Muscle layer of colon (tissue), 2 donors: ENCODE measurements around the gene E2F3.

ENCODE experiments used
- H3K27ac ChIP-seq: one replicate; pipeline ENCODE4 v1.7.0; 2013; ENCODE audit warnings: low read depth, mild to moderate bottlenecking, low read length, moderate library complexity
- H3K27me3 ChIP-seq, 2 donors: one replicate each; pipeline ENCODE4 v1.7.0; 2013; ENCODE audit warnings: low read length in 2 of 2, mild to moderate bottlenecking in 2 of 2; ENCODE audit not compliant: insufficient read depth in 2 of 2, control insufficient read depth in 1 of 2
- H3K36me3 ChIP-seq: one replicate; pipeline ENCODE4 v1.7.0; 2013; ENCODE audit warnings: mild to moderate bottlenecking, low read length; ENCODE audit not compliant: insufficient read depth
- H3K4me1 ChIP-seq: one replicate; pipeline ENCODE4 v1.7.0; 2013; ENCODE audit warnings: mild to moderate bottlenecking, low read length; ENCODE audit not compliant: insufficient read depth
- H3K4me3 ChIP-seq, 2 donors: one replicate each; pipeline ENCODE4 v1.7.0; 2013; ENCODE audit warnings: low read length in 2 of 2, low read depth in 1 of 2, mild to moderate bottlenecking in 1 of 2, moderate library complexity in 1 of 2
- H3K9ac ChIP-seq: one replicate; pipeline ENCODE4 v1.7.0; 2013; ENCODE audit warnings: low read length
- H3K9me3 ChIP-seq: one replicate; pipeline ENCODE4 v1.7.0; 2013; ENCODE audit warnings: mild to moderate bottlenecking, low read length
- donor health status: abdominal sarcoma.
- donor health status: Adenocarcinoma of cecum.

Gene E2F3

DNA sequence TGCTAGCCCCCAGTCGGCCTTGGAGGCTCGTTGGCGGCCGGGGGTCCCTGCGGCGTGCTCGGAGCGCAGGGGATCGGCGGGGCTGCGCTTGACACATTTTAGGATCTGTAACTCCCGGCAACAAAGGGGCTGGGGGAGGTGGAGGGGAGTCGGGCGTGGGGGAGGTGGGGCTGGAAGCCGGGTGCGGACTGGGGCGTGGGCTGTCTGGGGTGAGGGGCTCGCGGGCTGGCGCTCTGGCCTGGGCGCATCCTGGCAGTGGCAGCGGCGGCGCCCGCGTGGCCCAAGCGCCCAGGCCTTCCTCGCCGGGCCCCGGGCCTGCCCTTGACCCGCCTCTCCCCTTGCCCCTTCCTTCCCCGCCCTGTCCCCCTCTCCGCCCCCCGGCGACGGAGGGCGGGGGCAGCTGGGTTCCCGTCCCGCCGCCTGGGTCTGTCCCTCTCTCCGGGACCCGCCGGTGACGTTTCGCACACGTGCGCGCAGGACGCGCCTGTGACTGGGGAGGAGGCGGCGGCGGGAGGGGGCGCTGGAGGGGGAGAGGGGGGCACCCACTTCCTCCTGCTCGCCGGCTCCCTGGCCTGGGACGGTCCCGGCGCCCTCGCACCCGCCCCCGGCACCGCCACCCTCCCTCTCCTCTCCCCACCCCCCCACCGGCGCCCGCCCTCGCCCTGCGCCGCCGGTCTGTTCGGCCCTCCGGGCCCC is 1.5 kb downstream of the E2F3 start:
- Histone ChIP-seq H3K27me3 (no peaks in the 10 kb centered on the region), H3K9ac (no peak overlapping the region), H3K9me3 (no peaks in the 10 kb centered on the region), H3K27ac (peak overlapping the region; percentile 86), H3K36me3 (no peaks in the 10 kb centered on the region), H3K4me3 (peak overlapping the region; percentile 53 to 88), H3K4me1 (peaks cover 11% of the 10 kb centered on the region)

DNA sequence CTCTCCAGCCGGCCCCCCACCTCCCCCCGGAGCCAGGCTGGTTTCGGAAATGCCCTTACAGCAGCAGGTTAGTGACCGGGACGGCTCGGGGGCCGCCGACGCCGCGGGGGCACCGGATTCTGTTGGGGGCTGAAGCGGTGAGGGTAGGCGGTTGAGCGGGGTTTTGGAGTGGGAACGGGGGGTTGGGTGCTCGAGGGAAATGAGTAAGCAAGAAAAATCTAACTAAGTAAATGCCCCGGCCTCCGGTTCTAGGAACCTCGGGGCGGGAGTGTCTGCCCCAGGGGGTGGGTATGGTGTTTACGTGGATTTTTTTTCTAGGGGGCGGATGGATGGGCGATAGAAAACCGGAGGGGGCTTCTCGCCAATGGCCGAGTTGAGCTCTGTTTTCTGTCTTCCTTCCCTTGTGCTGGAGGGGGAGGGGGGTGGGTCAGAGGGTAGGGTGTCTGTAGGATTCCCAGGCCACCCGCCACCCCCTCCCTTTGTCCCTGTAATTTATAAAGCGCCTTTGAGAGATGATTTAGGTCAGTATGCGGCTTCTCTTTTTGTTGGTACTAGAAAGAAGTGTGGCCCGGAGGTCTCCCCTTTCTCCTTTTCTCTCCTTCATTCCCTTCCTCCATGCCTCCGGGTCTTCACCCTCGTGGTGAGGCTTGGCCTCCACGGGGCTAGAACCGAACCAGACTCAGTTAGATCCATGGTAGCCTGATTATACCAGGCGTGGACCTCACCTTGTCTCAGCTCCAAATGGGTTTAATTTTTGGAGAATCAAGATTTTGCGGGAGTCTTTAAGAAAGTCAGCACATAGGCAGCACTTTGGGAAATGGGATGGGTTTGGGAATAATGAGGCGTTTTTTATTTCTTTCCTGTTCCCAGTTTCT is 2.3 kb downstream of the E2F3 start:
- no peaks in the 10 kb centered on the region for H3K27me3 ChIP-seq
- H3K27ac ChIP-seq, result peak overlapping the region; percentile 86
- no peaks in the 10 kb centered on the region for H3K9me3 ChIP-seq
- peak overlapping the region; percentile 53 to 88 for H3K4me3 ChIP-seq
- no peaks in the 10 kb centered on the region for H3K36me3 ChIP-seq
- peak overlapping the region; percentile 59 for H3K9ac ChIP-seq
- peaks cover 11% of the 10 kb centered on the region for H3K4me1 ChIP-seq

DNA sequence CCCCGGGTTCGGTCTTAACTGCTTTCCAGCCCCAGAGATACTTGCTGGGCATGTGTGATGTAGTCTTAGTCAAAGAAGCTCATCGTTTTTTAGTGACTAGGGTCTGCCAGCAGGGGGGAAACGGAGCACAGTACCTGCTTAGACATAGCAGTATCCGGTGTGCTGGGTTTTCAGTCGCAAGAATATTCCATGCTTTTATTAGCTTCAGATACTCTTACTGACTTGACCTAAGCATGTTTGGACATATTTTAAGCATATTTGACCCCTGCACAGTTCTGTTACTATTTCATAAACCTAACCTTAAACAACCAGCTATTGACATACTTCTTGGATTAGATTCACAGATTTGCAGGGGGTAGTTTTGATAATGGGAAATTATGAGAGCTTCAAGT is 3.0 kb downstream of the E2F3 start:
- peak overlapping the region; percentile 59 for H3K9ac ChIP-seq
- H3K36me3 ChIP-seq, result no peaks in the 10 kb centered on the region
- no peaks in the 10 kb centered on the region for H3K27me3 ChIP-seq
- H3K9me3 ChIP-seq, result no peaks in the 10 kb centered on the region
- peak overlapping the region; percentile 86 for H3K27ac ChIP-seq
- H3K4me1 ChIP-seq, result peaks cover 11% of the 10 kb centered on the region
- H3K4me3 ChIP-seq, result peak overlapping the region; percentile 53 to 88

DNA sequence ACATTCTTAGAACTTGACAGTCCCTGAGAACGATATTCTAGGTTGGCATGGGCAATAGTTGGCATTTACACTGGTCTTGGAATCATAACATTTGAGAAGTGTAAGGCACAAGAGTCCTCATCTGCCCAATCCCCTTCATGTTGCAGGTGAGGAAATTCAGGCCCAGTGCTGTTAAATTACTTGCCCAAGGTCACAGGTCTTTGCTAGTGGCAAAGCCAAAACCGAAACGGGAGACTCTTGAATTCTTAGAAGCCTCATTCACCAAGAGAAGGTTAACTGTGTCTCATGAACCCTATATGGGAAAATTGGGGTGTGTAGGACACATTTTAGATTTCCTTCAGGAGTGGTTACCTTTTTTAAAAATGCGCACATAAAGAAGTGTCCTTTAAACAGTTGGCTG is 7.2 kb downstream of the E2F3 start:
- Histone ChIP-seq H3K27me3 (no peaks in the 10 kb centered on the region), H3K4me3 (no peak overlapping the region), H3K9ac (no peak overlapping the region), H3K36me3 (no peaks in the 10 kb centered on the region), H3K9me3 (no peaks in the 10 kb centered on the region), H3K27ac (no peak overlapping the region), H3K4me1 (peaks cover 7% of the 10 kb centered on the region)

DNA sequence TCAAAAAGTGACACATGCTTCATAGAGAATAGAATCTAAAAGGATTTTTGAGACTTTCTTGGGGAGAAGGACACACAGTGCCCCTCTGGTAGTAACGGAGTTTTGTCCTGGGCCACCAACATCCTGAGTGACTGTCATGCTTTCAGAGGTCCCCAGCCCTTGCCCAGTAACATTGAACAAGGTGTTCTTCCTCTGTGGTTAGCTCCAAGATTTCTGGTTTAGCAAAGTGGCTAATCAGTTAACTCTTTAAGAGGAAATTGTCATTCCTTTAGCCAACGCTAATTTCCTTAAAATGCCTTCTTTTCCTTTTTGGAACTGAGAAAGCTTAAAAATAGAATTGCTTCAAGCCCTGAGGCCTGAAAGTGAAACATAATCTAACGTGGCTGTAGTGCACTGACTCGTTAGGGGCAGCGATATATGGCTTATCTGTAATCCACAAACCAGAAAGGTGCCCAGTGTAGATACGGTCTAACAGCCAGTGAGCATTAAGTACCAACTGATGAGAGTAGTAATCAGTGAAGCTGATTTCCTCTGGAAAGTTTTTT is 7.8 kb downstream of the E2F3 start:
- Histone ChIP-seq H3K9me3 (no peaks in the 10 kb centered on the region), H3K27ac (no peak overlapping the region), H3K9ac (no peak overlapping the region), H3K4me3 (no peak overlapping the region), H3K36me3 (no peaks in the 10 kb centered on the region), H3K4me1 (peaks cover 3% of the 10 kb centered on the region), H3K27me3 (no peaks in the 10 kb centered on the region)

DNA sequence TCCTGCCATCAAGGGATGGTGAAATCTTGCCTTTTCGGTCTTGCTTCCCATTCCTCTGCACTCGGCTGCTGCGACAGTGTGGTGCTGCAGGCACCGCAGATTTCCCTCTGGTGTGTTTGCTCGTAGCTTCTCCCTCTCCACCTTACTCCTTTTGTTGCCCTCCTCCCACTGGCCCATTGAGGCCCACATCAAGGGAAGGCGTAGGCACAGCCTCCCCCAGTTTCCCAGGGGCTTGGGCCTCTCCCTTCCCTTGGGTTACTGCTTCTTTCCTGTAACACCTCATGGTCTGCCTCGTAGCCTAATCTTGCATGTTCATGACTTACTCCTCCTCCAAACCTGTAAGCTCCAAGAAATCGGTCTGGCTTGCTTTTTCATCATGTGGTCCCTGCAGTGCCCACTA is 9.9 kb downstream of the E2F3 start:
- Histone ChIP-seq H3K27ac (no peak overlapping the region), H3K36me3 (no peaks in the 10 kb centered on the region), H3K27me3 (no peaks in the 10 kb centered on the region), H3K4me3 (no peak overlapping the region), H3K4me1 (no peaks in the 10 kb centered on the region), H3K9ac (no peak overlapping the region), H3K9me3 (no peaks in the 10 kb centered on the region)

DNA sequence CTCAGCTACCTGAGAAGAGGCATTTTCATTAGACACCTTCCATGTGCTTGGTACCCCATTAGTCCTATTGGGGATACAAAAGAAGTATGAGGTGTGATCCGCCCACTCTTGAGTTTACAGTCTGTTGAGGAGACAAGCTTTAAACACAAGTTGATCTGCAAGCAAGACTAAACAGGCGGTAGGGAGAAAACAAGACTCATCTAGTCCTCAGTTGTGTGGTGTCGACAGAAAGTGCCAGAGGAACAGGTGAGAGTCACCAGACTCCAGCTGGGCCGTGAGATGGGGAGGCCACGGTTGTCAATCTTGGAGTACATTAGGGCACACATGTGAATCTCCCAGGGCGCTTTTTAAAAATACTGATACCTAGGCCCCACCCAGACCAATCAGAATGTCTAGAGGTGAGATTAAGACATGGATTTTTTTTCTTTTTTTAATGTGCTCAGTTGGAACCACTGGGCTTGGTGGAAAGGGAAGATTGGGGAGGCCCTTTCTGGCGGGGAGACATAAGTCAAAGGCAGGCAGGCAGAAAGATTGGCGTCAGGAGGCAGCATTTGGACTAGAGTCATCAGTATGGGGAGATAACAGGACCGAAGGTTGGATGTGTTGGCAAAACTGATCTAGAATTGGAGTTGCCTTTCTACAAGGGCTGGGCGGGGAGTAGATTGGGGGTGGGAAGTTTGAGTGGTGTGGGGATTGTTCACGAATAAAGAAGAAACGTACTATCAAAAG is 10.4 kb downstream of the E2F3 start:
- H3K4me3 ChIP-seq, result no peak overlapping the region
- no peaks in the 10 kb centered on the region for H3K36me3 ChIP-seq
- no peak overlapping the region for H3K9ac ChIP-seq
- no peak overlapping the region for H3K27ac ChIP-seq
- H3K9me3 ChIP-seq, result no peaks in the 10 kb centered on the region
- H3K27me3 ChIP-seq, result no peaks in the 10 kb centered on the region
- H3K4me1 ChIP-seq, result no peaks in the 10 kb centered on the region

DNA sequence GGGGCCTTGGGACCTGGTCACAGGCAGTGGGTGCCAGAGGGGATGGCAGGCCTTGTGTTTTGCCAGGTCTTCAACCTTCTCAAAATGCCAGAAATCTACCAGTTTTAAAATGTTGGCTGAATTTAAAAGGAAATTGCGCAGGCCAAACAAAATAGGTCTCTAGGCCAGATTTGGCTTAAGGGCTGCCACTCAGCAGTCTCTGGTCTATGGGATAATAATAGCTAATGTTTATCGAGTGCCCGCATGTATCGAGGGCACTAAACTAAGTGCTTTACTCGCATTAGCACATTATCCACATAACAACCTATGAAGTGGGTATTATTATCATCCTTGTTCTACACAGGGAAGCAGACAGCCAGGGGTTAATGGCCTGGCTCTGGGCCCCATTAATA is 11.0 kb downstream of the E2F3 start:
- Histone ChIP-seq H3K27ac (no peak overlapping the region), H3K9ac (no peak overlapping the region), H3K9me3 (no peaks in the 10 kb centered on the region), H3K4me1 (no peaks in the 10 kb centered on the region), H3K36me3 (no peaks in the 10 kb centered on the region), H3K27me3 (no peaks in the 10 kb centered on the region), H3K4me3 (no peak overlapping the region)

DNA sequence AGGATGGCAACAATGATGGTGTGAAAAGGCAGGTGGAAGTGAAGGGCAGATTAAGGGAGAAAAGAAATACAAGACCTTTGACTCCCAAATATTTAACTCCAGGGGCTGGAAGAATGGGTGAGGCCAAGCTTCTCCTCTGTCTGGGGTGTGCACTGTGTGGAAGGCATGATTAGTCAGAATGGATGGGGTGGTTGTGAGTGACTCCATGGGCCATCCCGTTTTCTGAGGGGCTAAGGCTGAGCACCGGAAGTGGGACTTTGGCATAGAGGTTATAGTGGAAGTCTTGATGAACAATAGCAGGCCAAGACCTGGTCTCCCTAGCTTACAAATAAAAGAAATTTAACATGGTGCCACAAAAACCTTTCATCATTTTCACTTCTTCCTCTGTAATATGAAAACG is 12.1 kb downstream of the E2F3 start:
- Histone ChIP-seq H3K36me3 (no peaks in the 10 kb centered on the region), H3K9me3 (no peaks in the 10 kb centered on the region), H3K4me3 (no peak overlapping the region), H3K27ac (no peak overlapping the region), H3K4me1 (no peaks in the 10 kb centered on the region), H3K27me3 (no peaks in the 10 kb centered on the region), H3K9ac (no peak overlapping the region)

DNA sequence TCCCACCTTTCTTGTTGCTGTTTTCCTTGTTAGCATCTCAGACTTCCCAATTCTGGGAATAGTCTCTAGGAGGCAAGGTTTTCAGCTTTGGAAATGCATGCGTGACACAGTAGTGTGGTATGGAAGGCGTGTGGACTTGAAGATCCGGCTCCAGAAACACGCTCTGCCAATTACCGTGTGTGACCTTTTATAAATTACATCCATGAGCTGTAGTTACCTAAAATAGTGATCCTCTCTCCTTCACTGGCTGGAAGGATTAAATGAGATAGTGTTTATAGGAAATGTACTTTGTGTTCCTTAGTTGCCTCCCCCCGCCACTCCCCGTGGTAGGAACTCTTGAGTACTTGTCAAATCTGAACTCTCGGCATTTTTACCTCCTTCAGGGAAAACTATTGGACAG is 13.0 kb downstream of the E2F3 start:
- Histone ChIP-seq H3K9me3 (no peaks in the 10 kb centered on the region), H3K27me3 (no peaks in the 10 kb centered on the region), H3K4me3 (no peak overlapping the region), H3K4me1 (no peaks in the 10 kb centered on the region), H3K36me3 (no peaks in the 10 kb centered on the region), H3K27ac (no peak overlapping the region), H3K9ac (no peak overlapping the region)

DNA sequence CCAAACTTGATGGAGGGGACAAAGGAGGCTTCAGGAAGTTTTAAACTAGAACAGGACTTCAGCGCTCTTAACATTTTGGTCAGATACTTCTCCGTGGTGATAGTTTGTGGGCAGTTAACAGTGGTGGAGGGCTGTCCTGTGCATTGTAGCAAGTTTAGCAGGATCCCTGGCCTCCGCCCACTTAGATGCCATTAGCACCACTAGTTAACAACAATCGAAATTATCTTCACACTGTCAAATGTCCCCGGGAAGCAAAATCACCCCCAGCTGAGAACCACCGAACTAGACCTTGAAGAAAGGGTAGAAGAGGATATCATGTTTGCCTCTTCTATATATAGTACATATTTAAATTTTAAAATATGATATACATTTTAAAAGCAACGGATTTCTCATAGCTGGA is 13.6 kb downstream of the E2F3 start:
- Histone ChIP-seq H3K9ac (no peak overlapping the region), H3K4me3 (no peak overlapping the region), H3K27me3 (no peaks in the 10 kb centered on the region), H3K4me1 (no peaks in the 10 kb centered on the region), H3K36me3 (no peaks in the 10 kb centered on the region), H3K9me3 (no peaks in the 10 kb centered on the region), H3K27ac (no peak overlapping the region)
